Measurements from ENCODE around the gene IL10RB. TPM values are rescaled to one million over a fixed set of nuclear protein-coding genes. Genes with fewer than 3 reads are reported as not detected.
"Not testable (repeated sequence)": the region's sequence is repeated elsewhere in the genome, so short reads cannot be mapped to it uniquely, and the experiment has no call there.

Gene IL10RB
- total RNA-seq, 1 experiment from 2014 or later = 32.5 TPM

GRCh38 chr21:33238146-33238545 lies 28.0 kb upstream of the IL10RB start:
- no peak for DNase-seq (ENCODE audit: low read depth, low spot score)
- in situ Hi-C loops (cut with HindIII; ENCODE audit: low pct_unique_long_range_greater_than_20kb, low sequenced_read_pairs) = no loop called here

GRCh38 chr21:33238565-33239255 lies 27.5 kb upstream of the IL10RB start:
- in situ Hi-C loops (cut with HindIII; ENCODE audit: low pct_unique_long_range_greater_than_20kb, low sequenced_read_pairs) = no loop called here
- DNase-seq (ENCODE audit: low read depth, low spot score) = no peak

- in situ Hi-C loops (cut with HindIII; ENCODE audit: low pct_unique_long_range_greater_than_20kb, low sequenced_read_pairs); DNase-seq (ENCODE audit: low read depth, low spot score): not testable (repeated sequence)
Observed at GRCh38 chr21:33239559-33240127, 26.5 kb upstream of the IL10RB start.

GRCh38 chr21:33240404-33240803 lies 25.8 kb upstream of the IL10RB start:
- in situ Hi-C loops (cut with HindIII; ENCODE audit: low pct_unique_long_range_greater_than_20kb, low sequenced_read_pairs) = no loop called here
- no peak for DNase-seq (ENCODE audit: low read depth, low spot score)

- no peak for DNase-seq (ENCODE audit: low read depth, low spot score)
- in situ Hi-C loops (cut with HindIII; ENCODE audit: low pct_unique_long_range_greater_than_20kb, low sequenced_read_pairs) = no loop called here
Observed at GRCh38 chr21:33241846-33242245, 24.3 kb upstream of the IL10RB start.

GRCh38 chr21:33242846-33243245 lies 23.3 kb upstream of the IL10RB start:
- DNase-seq (ENCODE audit: low read depth, low spot score); in situ Hi-C loops (cut with HindIII; ENCODE audit: low pct_unique_long_range_greater_than_20kb, low sequenced_read_pairs): not testable (repeated sequence)

- DNase-seq (ENCODE audit: low read depth, low spot score) = no peak
- in situ Hi-C loops (cut with HindIII; ENCODE audit: low pct_unique_long_range_greater_than_20kb, low sequenced_read_pairs) = no loop called here
Observed at GRCh38 chr21:33244082-33244778, 21.9 kb upstream of the IL10RB start.

- in situ Hi-C loops (cut with HindIII; ENCODE audit: low pct_unique_long_range_greater_than_20kb, low sequenced_read_pairs) = no loop called here
- DNase-seq (ENCODE audit: low read depth, low spot score) = peak; percentile 29
Observed at GRCh38 chr21:33244779-33245105, 21.4 kb upstream of the IL10RB start.

- in situ Hi-C loops (cut with HindIII; ENCODE audit: low pct_unique_long_range_greater_than_20kb, low sequenced_read_pairs) = no loop called here
- DNase-seq (ENCODE audit: low read depth, low spot score) = no peak
Observed at GRCh38 chr21:33245289-33245918, 20.8 kb upstream of the IL10RB start.

GRCh38 chr21:33246506-33246905 lies 19.7 kb upstream of the IL10RB start:
- no peak for DNase-seq (ENCODE audit: low read depth, low spot score)
- in situ Hi-C loops (cut with HindIII; ENCODE audit: low pct_unique_long_range_greater_than_20kb, low sequenced_read_pairs) = no loop called here

GRCh38 chr21:33246963-33247362 lies 19.2 kb upstream of the IL10RB start:
- in situ Hi-C loops (cut with HindIII; ENCODE audit: low pct_unique_long_range_greater_than_20kb, low sequenced_read_pairs) = no loop called here
- DNase-seq (ENCODE audit: low read depth, low spot score) = no peak

GRCh38 chr21:33247599-33247998 lies 18.6 kb upstream of the IL10RB start:
- DNase-seq (ENCODE audit: low read depth, low spot score) = no peak
- in situ Hi-C loops (cut with HindIII; ENCODE audit: low pct_unique_long_range_greater_than_20kb, low sequenced_read_pairs) = no loop called here

GRCh38 chr21:33249331-33250002 lies 16.7 kb upstream of the IL10RB start:
- DNase-seq (ENCODE audit: low read depth, low spot score) = no peak
- in situ Hi-C loops (cut with HindIII; ENCODE audit: low pct_unique_long_range_greater_than_20kb, low sequenced_read_pairs) = no loop called here

- in situ Hi-C loops (cut with HindIII; ENCODE audit: low pct_unique_long_range_greater_than_20kb, low sequenced_read_pairs) = no loop called here
- DNase-seq (ENCODE audit: low read depth, low spot score) = no peak
Observed at GRCh38 chr21:33251119-33251518, 15.0 kb upstream of the IL10RB start.

GRCh38 chr21:33253382-33253781 lies 12.8 kb upstream of the IL10RB start:
- in situ Hi-C loops (cut with HindIII; ENCODE audit: low pct_unique_long_range_greater_than_20kb, low sequenced_read_pairs); DNase-seq (ENCODE audit: low read depth, low spot score): not testable (repeated sequence)

GRCh38 chr21:33254766-33255165 lies 11.4 kb upstream of the IL10RB start:
- in situ Hi-C loops (cut with HindIII; ENCODE audit: low pct_unique_long_range_greater_than_20kb, low sequenced_read_pairs) = no loop called here
- no peak for DNase-seq (ENCODE audit: low read depth, low spot score)

- no peak for DNase-seq (ENCODE audit: low read depth, low spot score)
- in situ Hi-C loops (cut with HindIII; ENCODE audit: low pct_unique_long_range_greater_than_20kb, low sequenced_read_pairs) = no loop called here
Observed at GRCh38 chr21:33255404-33255803, 10.8 kb upstream of the IL10RB start.

- no peak for DNase-seq (ENCODE audit: low read depth, low spot score)
- in situ Hi-C loops (cut with HindIII; ENCODE audit: low pct_unique_long_range_greater_than_20kb, low sequenced_read_pairs) = no loop called here
Observed at GRCh38 chr21:33256019-33256418, 10.1 kb upstream of the IL10RB start.
